HepG2 (cell line): Measurements from ENCODE around the gene MLST8. TPM values are rescaled to one million over a fixed set of nuclear protein-coding genes. Genes with fewer than 3 reads are reported as not detected.

Experiments used
- ATAC-seq: fragments of 200-7000 bp; cut with Tn5 transposase; 3 replicates; pipeline ENCODE4 v1.9.1; 2020; ENCODE audit warnings: mild to moderate bottlenecking, moderate library complexity
- BruUV-seq: library from RNA; stranded (reverse); fragments of 400-500 nt; replicated peaks from 2 replicates; lab custom pipeline; 2021; lab: Mats Ljungman, UMichigan
- CTCF ChIA-PET: fragments of 300-600 bp; formaldehyde crosslinking; extraction: SDS; loops from one replicate; lab custom pipeline; 2021; ENCODE audit warnings: low total read pairs, inconsistent platforms, low intra/inter-chr PET ratio; lab: Yijun Ruan, JAX
- POLR2A ChIA-PET: fragments of 350-600 bp; sonication (Branson Sonifier 250); formaldehyde crosslinking; loops from one replicate; lab custom pipeline; 2020; ENCODE audit warnings: antibody characterized with exemption, inconsistent platforms; lab: Yijun Ruan, JAX
- DNase-seq: peaks from one replicate; pipeline ENCODE4 v3.0.0-alpha.2; 2015; ENCODE audit warnings: low spot score
- FAIRE-seq: peaks from 3 replicates; lab custom pipeline; 2011; peaks lifted over from hg19 to GRCh38; lab: Jason Lieb, UNC
- H2AFZ ChIP-seq: one replicate; pipeline ENCODE4 v1.6.1; 2011; ENCODE audit warnings: low read length, inconsistent platforms
- H3K27ac ChIP-seq: fragments of 300-600 bp; 3 replicates; pipeline ENCODE4 v1.8.0; 2011; ENCODE audit warnings: mixed run types, mild to moderate bottlenecking, mixed read lengths, low read length, inconsistent platforms; ENCODE audit not compliant: insufficient read depth; ENCODE audit errors: extremely low read length
- H3K27me3 ChIP-seq, 2 experiments: fragments of 200-600 bp in 1 of 2; 2 replicates in 1 of 2; 3 replicates in 1 of 2; pipeline versions ENCODE4 v1.6.0 to v1.8.0; 2011; ENCODE audit warnings: low read length in 2 of 2, mild to moderate bottlenecking in 2 of 2, moderate library complexity in 2 of 2, inconsistent platforms in 1 of 2; ENCODE audit not compliant: insufficient read depth in 2 of 2, control insufficient read depth in 1 of 2
- H3K36me3 ChIP-seq, 2 experiments: fragments of 200-600 bp in 1 of 2; replicated peaks in 1 of 2; 2 replicates in 1 of 2; 3 replicates in 1 of 2; pipeline versions ENCODE4 v1.5.1 to v1.8.0; 2011; ENCODE audit warnings: low read length in 2 of 2, inconsistent platforms in 1 of 2; ENCODE audit not compliant: insufficient read depth in 2 of 2, control insufficient read depth in 1 of 2
- H3K4me1 ChIP-seq: 2 replicates; pipeline ENCODE4 v1.5.1; 2012; ENCODE audit warnings: low read length, inconsistent platforms; ENCODE audit not compliant: insufficient read depth
- H3K4me2 ChIP-seq: 2 replicates; pipeline ENCODE4 v1.6.0; 2011; ENCODE audit warnings: low read depth, low read length, inconsistent platforms
- H3K4me3 ChIP-seq, 3 experiments: fragments of 200-600 bp in 1 of 3; sonication (generic), shearing (Covaris generic) in 1 of 3; replicated peaks in 1 of 3; 2 replicates each; pipeline ENCODE4 v1.5.1; 2011 to 2016; ENCODE audit warnings: low read length in 3 of 3, inconsistent platforms in 2 of 3, low read depth in 2 of 3, mild to moderate bottlenecking in 2 of 3, control low read depth in 1 of 3, mixed read lengths in 1 of 3; ENCODE audit not compliant: insufficient read depth in 1 of 3
- H3K79me2 ChIP-seq: one replicate; pipeline ENCODE4 v1.6.1; 2011; ENCODE audit warnings: low read length, inconsistent platforms; ENCODE audit not compliant: insufficient read depth
- H3K9ac ChIP-seq: 2 replicates; pipeline ENCODE4 v1.6.0; 2011; ENCODE audit warnings: mild to moderate bottlenecking, low read depth, low read length, inconsistent platforms; ENCODE audit not compliant: insufficient read depth
- H3K9me3 ChIP-seq: 2 replicates; pipeline ENCODE4 v1.5.1; 2012; ENCODE audit warnings: mild to moderate bottlenecking, low read length
- H4K20me1 ChIP-seq: 2 replicates; pipeline ENCODE4 v1.6.0; 2011; ENCODE audit warnings: inconsistent platforms, mild to moderate bottlenecking, low read length, moderate library complexity; ENCODE audit not compliant: insufficient read depth
- AGO2 ChIP-seq: fragments of 200-400 bp; formaldehyde crosslinking; optimal IDR thresholded peaks from 2 replicates; pipeline ENCODE3; 2017; ENCODE audit warnings: mild to moderate bottlenecking, low read depth, low read length, moderate library complexity
- ATF1 ChIP-seq: IDR thresholded peaks from 2 replicates; pipeline ENCODE4 v1.6.1; 2016; ENCODE audit warnings: mild to moderate bottlenecking, control low read depth
- FLYWCH1 ChIP-seq: sonication (generic); formaldehyde crosslinking; IDR thresholded peaks from 2 replicates; pipeline ENCODE4 v1.8.1; 2023; ENCODE audit warnings: mild to moderate bottlenecking, missing genetic modification reagents
- HINFP ChIP-seq: sonication (generic); formaldehyde crosslinking; IDR thresholded peaks from 2 replicates; pipeline ENCODE4 v1.4.0; 2020; ENCODE audit warnings: low read depth, mild to moderate bottlenecking, missing genetic modification reagents
- HOXA3 ChIP-seq: sonication (generic); formaldehyde crosslinking; IDR thresholded peaks from 2 replicates; pipeline ENCODE4 v1.5.0; 2020; ENCODE audit warnings: missing genetic modification reagents
- JUNB ChIP-seq: sonication (generic); formaldehyde crosslinking; IDR thresholded peaks from 2 replicates; pipeline ENCODE4 v1.8.0; 2022; ENCODE audit warnings: missing genetic modification reagents, mild to moderate bottlenecking, borderline replicate concordance
- MTA1 ChIP-seq: sonication (generic); formaldehyde crosslinking; IDR thresholded peaks from 2 replicates; pipeline ENCODE4 v1.4.0; 2020; ENCODE audit warnings: missing genetic modification reagents, mild to moderate bottlenecking, borderline replicate concordance
- POLR2A ChIP-seq, 2 experiments: IDR thresholded peaks; 2 replicates each; pipeline ENCODE4 v1.6.1; 2011; ENCODE audit warnings: low read depth in 2 of 2, low read length in 2 of 2, mild to moderate bottlenecking in 1 of 2, moderate library complexity in 1 of 2; ENCODE audit not compliant: insufficient read depth in 1 of 2
- POLR2AphosphoS5 ChIP-seq: IDR thresholded peaks from 2 replicates; pipeline ENCODE4 v1.6.1; 2012; ENCODE audit warnings: low read depth, low read length
- SIN3A ChIP-seq: IDR thresholded peaks from 2 replicates; pipeline ENCODE4 v1.6.1; 2011; ENCODE audit warnings: low read depth, mild to moderate bottlenecking, control low read depth, low read length, borderline replicate concordance
- YEATS4 ChIP-seq: sonication (generic); formaldehyde crosslinking; IDR thresholded peaks from 2 replicates; pipeline ENCODE4 v1.4.0; 2020; ENCODE audit warnings: missing genetic modification reagents, borderline replicate concordance
- ZNF235 ChIP-seq: sonication (generic); formaldehyde crosslinking; IDR thresholded peaks from 2 replicates; pipeline ENCODE4 v1.8.1; 2023; ENCODE audit warnings: mild to moderate bottlenecking, missing genetic modification reagents, borderline replicate concordance
- ZNF350 ChIP-seq: sonication (generic); formaldehyde crosslinking; IDR thresholded peaks from 2 replicates; pipeline ENCODE4 v1.4.0; 2020; ENCODE audit warnings: mild to moderate bottlenecking, low read depth, missing genetic modification reagents, borderline replicate concordance
- WGBS: methylation state at CpG from one replicate; pipeline ENCODE4 v1.1.6; 2017; ENCODE audit warnings: low lambda C conversion rate; 5-methylcytosine and 5-hydroxymethylcytosine counted together
- in situ Hi-C: cut with HindIII; loops from 2 replicates; pipeline ENCODE4 v1.10.0; 2017; ENCODE audit warnings: low pct_unique_long_range_greater_than_20kb; ENCODE audit not compliant: extremely low pct_ligation_motif_present
- intact Hi-C: fragments of 100-400 bp; cut with micrococcal nuclease; formaldehyde crosslinking; loops from one replicate; pipeline ENCODE4 v1.10.0; 2022; ENCODE audit not compliant: unreplicated experiment
- polyA plus RNA-seq, 8 experiments: library from polyadenylated mRNA; depleted of rRNA in 3 of 8; stranded (reverse) in 7 of 8; unstranded in 1 of 8; fragments of >200 nt; fragmentation: Illumina TruSeq in 4 of 8; extraction: Trizol in 4 of 8; gene quantifications; 2 replicates each; pipeline versions ENCODE4 v1.2.1 to v1.2.3, GENCODE V29; 2011 to 2016; ENCODE audit warnings: low read depth in 4 of 8, missing spikeins in 1 of 8, mixed read lengths in 1 of 8; ENCODE audit not compliant: insufficient read depth in 1 of 8
- total RNA-seq, 5 experiments: library from RNA; depleted of rRNA; stranded (reverse); fragments of >200 nt; fragmentation: Illumina TruSeq; extraction: Trizol; gene quantifications; 2 replicates each; pipeline ENCODE4 v1.2.3, GENCODE V29; 2016; ENCODE audit warnings: low read depth in 1 of 5

The MLST8 gene
- total and polyA plus RNA-seq, 2 of the 13 experiments (the other 11 are each of a cell fraction or from before 2014, with no cell fraction given) = 30.8 to 72.7 TPM

- POLR2A ChIA-PET = interaction anchor here (1.0 to 6.6 kb wide), 9 partner anchors 9 to 216 kb away, joined by 3 to 79 read pairs (median 8); partner anchors contain the start of genes ECI1, RAB26 and RPS2
These were observed 48.4 kb upstream of the MLST8 start for GRCh38 chr16:2156849-2157224.

More at GRCh38 chr16:2156849-2157224, 48.4 kb upstream of the MLST8 start:
- DNase-seq = no peak
- H3K9me3 ChIP-seq = no peaks in the 10 kb centered on the region
- H2AFZ ChIP-seq = no peak overlapping the region
- H3K9ac ChIP-seq = peak overlapping the region; percentile 84
- in situ Hi-C loops (no loop called here), intact Hi-C loops (no loop called here)
- peak overlapping the region; percentile 61 for H3K27ac ChIP-seq
- TF ChIP-seq FLYWCH1 (no peak), AGO2 (peak; percentile 2), MTA1 (0 out of 2 replicates have a peak, but pooled peaks have one; percentile 22), HOXA3 (CRISPR knock-in tag) (peak; percentile 32; the same call in 1 of the 2 replicates), ATF1 (CRISPR knock-in tag) (no peak), YEATS4 (CRISPR knock-in tag) (0 out of 2 replicates have a peak, but pooled peaks have one; percentile 31), ZNF350 (CRISPR knock-in tag) (0 out of 2 replicates have a peak, but pooled peaks have one; percentile 9), JUNB (CRISPR knock-in tag) (no peak), SIN3A (0 out of 2 replicates have a peak, but pooled peaks have one; percentile 3), POLR2AphosphoS5 (0 out of 2 replicates have a peak, but pooled peaks have one; percentile 30), ZNF235 (CRISPR knock-in tag) (no peak), POLR2A (IDR thresholded peaks at IDR 0.05; ENCODE audit: insufficient read depth in 1 of 2, low read depth in 2 of 2, low read length in 2 of 2) (peak; percentile 34 to 47; a peak in 1 of 4 replicates), HINFP (CRISPR knock-in tag) (peak; percentile 25; the same call in 1 of the 2 replicates)
- H3K36me3 ChIP-seq = peaks cover 0 to 7% of the 10 kb centered on the region in 2 experiments
- FAIRE-seq = no peak
- CTCF ChIA-PET = no interaction called here
- H3K4me2 ChIP-seq = peak overlapping the region; percentile 95
- peaks cover 63% of the 10 kb centered on the region for H4K20me1 ChIP-seq
- ATAC-seq = no peak
- WGBS = 52% methylated on average over 4 of the region's 5 CpGs
- H3K79me2 ChIP-seq = peaks cover 68% of the 10 kb centered on the region
- H3K4me3 ChIP-seq = peak overlapping the region; percentile 91 to 98 (median 95)
- H3K27me3 ChIP-seq = no peaks in the 10 kb centered on the region; a peak in 1 of 5 replicates
- no TSS peak for BruUV-seq
- peaks cover 74% of the 10 kb centered on the region for H3K4me1 ChIP-seq
